ENCODE data around the gene ZSWIM5.

- no peak for TF ChIP-seq CTCF (tag by site-specific recombination; IDR thresholded peaks at IDR 0.05)
- no peak for TF ChIP-seq ZNF2 (tag by site-specific recombination; IDR thresholded peaks at IDR 0.05)
- no peak for TF ChIP-seq KLF16 (tag by site-specific recombination; IDR thresholded peaks at IDR 0.05)
- TF ChIP-seq ZNF670 (tag by site-specific recombination; IDR thresholded peaks at IDR 0.05; ENCODE audit: low read depth), result no peak
- no peak for TF ChIP-seq SETDB1 (IDR thresholded peaks at IDR 0.05; ENCODE audit: insufficient read length, low read length)
Measured at GRCh38 chr1:45170151-45170742, 36.2 kb downstream of the ZSWIM5 start.

Data from HEK293 (cell line).